ENCODE measurements around the gene REC114. TPM values are rescaled to one million over a fixed set of nuclear protein-coding genes. Genes with fewer than 3 reads are reported as not detected.
"Not testable (repeated sequence)": the region's sequence is repeated elsewhere in the genome, so short reads cannot be mapped to it uniquely, and the experiment has no call there.

The REC114 gene
- total and polyA plus RNA-seq, 10 of the 15 experiments (the other 5 are each of a cell fraction or from before 2014, with no cell fraction given): not detected

DNA sequence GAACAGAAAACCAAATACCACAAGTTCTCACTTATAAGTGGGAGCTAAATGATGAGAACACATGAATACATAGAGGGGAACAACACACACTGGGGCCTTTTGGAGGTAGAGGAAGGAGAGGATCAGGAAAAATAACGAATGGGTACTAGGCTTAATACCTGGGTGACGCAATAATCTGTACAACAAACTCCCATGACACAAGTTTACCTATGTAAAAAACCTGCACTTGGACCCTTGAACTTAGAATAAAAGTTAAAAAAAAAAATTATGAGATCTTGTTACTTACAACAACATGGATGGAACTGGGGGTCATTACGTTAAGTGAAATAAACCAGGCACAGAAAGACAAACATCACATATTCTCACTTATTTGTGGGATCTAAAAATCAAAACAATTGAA is 106.0 kb downstream of the REC114 start:
- in situ Hi-C loops (cut with MboI); H2AFZ ChIP-seq (ENCODE audit: control insufficient read depth, low read depth, low read length); ATAC-seq; H3K4me1 ChIP-seq (ENCODE audit: control insufficient read depth, insufficient read depth, low read length); H3K79me2 ChIP-seq (ENCODE audit: control insufficient read depth, insufficient read depth, low read length); FAIRE-seq; POLR2A ChIA-PET; RAD21 ChIA-PET (ENCODE audit: unreplicated experiment); H3K4me2 ChIP-seq (ENCODE audit: control insufficient read depth, insufficient read depth); H3K27me3 ChIP-seq (replicated peaks in 1 of 2; ENCODE audit: control insufficient read depth in 2 of 2, insufficient read depth in 2 of 2, low read length in 1 of 2); CTCF ChIA-PET; BruUV-seq (replicated peaks); SMC1A ChIA-PET (ENCODE audit: uncharacterized antibody, unreplicated experiment); H3K4me3 ChIP-seq; H3K27ac ChIP-seq (ENCODE audit: control insufficient read depth, insufficient read depth); H3K9me3 ChIP-seq (replicated peaks; ENCODE audit: control insufficient read depth, insufficient read depth, low read length); DNase-seq (ENCODE audit: low read depth, low spot score); H3K9ac ChIP-seq (ENCODE audit: control insufficient read depth, insufficient read depth, low read length); H4K20me1 ChIP-seq (ENCODE audit: control insufficient read depth, insufficient read depth); intact Hi-C loops (cut with micrococcal nuclease; ENCODE audit: unreplicated experiment); H3K36me3 ChIP-seq (ENCODE audit: control insufficient read depth in 2 of 2, insufficient read depth in 2 of 2, low read length in 1 of 2): not testable (repeated sequence)
- 86% methylated on average over 3 of the region's 3 CpGs for WGBS (ENCODE audit: insufficient coverage, insufficient replicate concordance, low lambda C conversion rate, missing lambda C conversion rate)

DNA sequence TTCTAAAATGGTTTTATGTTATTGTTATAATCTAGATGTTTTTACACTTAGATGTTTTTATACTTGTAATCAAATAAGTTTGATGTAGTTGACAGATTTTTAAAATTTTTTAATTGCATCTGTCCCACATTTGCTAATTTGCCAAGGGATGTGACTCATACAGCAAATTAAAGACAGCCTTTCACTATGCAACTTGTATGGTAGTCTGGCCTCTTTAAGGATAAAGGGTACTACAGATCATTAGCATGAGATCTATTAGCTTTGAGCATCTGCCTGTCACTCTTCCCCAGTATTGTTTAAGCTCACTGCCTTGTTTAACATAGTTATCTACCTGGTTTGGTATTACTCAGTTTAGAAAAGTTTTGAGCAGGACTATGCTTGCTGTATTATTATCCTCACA is 107.2 kb downstream of the REC114 start:
- SMC1A ChIA-PET (ENCODE audit: uncharacterized antibody, unreplicated experiment): interaction anchor here (1.5 kb wide), 1 partner anchor 16 kb away, joined by 3 read pairs; no protein-coding TSS in a partner anchor
- CTCF ChIA-PET: interaction anchor here (1.4 to 2.1 kb wide), 4 partner anchors 8 to 155 kb away, joined by 5 to 8 read pairs (median 5); no protein-coding TSS in a partner anchor
- RAD21 ChIA-PET (ENCODE audit: unreplicated experiment): no interaction called here
- no peak overlapping the region for H3K4me3 ChIP-seq
- H3K36me3 ChIP-seq (ENCODE audit: control insufficient read depth in 2 of 2, insufficient read depth in 2 of 2, low read length in 1 of 2): no peaks in the 10 kb centered on the region
- intact Hi-C loops (cut with micrococcal nuclease; ENCODE audit: unreplicated experiment) (no loop called here), in situ Hi-C loops (cut with MboI) (no loop called here)
- no peaks in the 10 kb centered on the region for H3K4me1 ChIP-seq (ENCODE audit: control insufficient read depth, insufficient read depth, low read length)
- no peak overlapping the region for H3K9ac ChIP-seq (ENCODE audit: control insufficient read depth, insufficient read depth, low read length)
- POLR2A ChIA-PET: no interaction called here
- H3K27me3 ChIP-seq (replicated peaks in 1 of 2; ENCODE audit: control insufficient read depth in 2 of 2, insufficient read depth in 2 of 2, low read length in 1 of 2): no peaks in the 10 kb centered on the region
- ATAC-seq: no peak
- H2AFZ ChIP-seq (ENCODE audit: control insufficient read depth, low read depth, low read length): no peak overlapping the region
- H3K9me3 ChIP-seq (replicated peaks; ENCODE audit: control insufficient read depth, insufficient read depth, low read length): no peaks in the 10 kb centered on the region
- no peaks in the 10 kb centered on the region for H4K20me1 ChIP-seq (ENCODE audit: control insufficient read depth, insufficient read depth)
- no peak overlapping the region for H3K4me2 ChIP-seq (ENCODE audit: control insufficient read depth, insufficient read depth)
- DNase-seq (ENCODE audit: low read depth, low spot score): no peak
- no peak overlapping the region for H3K27ac ChIP-seq (ENCODE audit: control insufficient read depth, insufficient read depth)
- no TSS peak for BruUV-seq (replicated peaks)
- no peaks in the 10 kb centered on the region for H3K79me2 ChIP-seq (ENCODE audit: control insufficient read depth, insufficient read depth, low read length)
- FAIRE-seq: no peak
- TF ChIP-seq ZNF207 (IDR thresholded peaks at IDR 0.05; ENCODE audit: borderline replicate concordance) (no peak), KDM1A (IDR thresholded peaks at IDR 0.05; ENCODE audit: borderline replicate concordance) (no peak), WRNIP1 (IDR thresholded peaks at IDR 0.05; ENCODE audit: borderline replicate concordance, low read depth, low read length) (no peak), HCFC1 (IDR thresholded peaks at IDR 0.05; ENCODE audit: low read length) (no peak), TCF12 (IDR thresholded peaks at IDR 0.05; ENCODE audit: low read depth, low read length) (no peak), TCF7 (IDR thresholded peaks at IDR 0.05; ENCODE audit: borderline replicate concordance) (no peak), BRCA1 (IDR thresholded peaks at IDR 0.05; ENCODE audit: low read depth, low read length) (no peak), SMAD5 (IDR thresholded peaks at IDR 0.05; ENCODE audit: low read depth) (no peak)

Measured in GM12878 (cell line).